Prostate gland (tissue), 2 donors: ENCODE data around the gene BCL7C. TPM values are rescaled to one million over a fixed set of nuclear protein-coding genes. Genes with fewer than 3 reads are reported as not detected.
"Not testable (repeated sequence)": the region's sequence is repeated elsewhere in the genome, so short reads cannot be mapped to it uniquely, and the experiment has no call there.

Experiments
- DNase-seq: peaks from one replicate; pipeline ENCODE4 v3.0.0-alpha.2; 2019; ENCODE audit warnings: low spot score
- H3K27ac ChIP-seq, 2 donors: fragments of 200-600 bp; sonication (generic); 2 replicates each; pipeline ENCODE4 v1.5.1; 2017 to 2019
- H3K27me3 ChIP-seq: fragments of 200-600 bp; sonication (generic); replicated peaks from 2 replicates; pipeline ENCODE4 v1.5.1; 2019; ENCODE audit not compliant: insufficient read depth
- H3K36me3 ChIP-seq, 2 donors: fragments of 200-600 bp; sonication (generic); 1 replicate in 1 of 2; 2 replicates in 1 of 2; pipeline versions ENCODE4 v1.5.1 to v1.8.1; 2017 to 2019
- H3K4me1 ChIP-seq: fragments of 200-600 bp; sonication (generic); replicated peaks from 2 replicates; pipeline ENCODE4 v1.5.1; 2019
- H3K4me3 ChIP-seq, 2 donors: fragments of 200-600 bp; sonication (generic); 2 replicates each; pipeline ENCODE4 v1.5.1; 2017 to 2019
- H3K9me3 ChIP-seq: fragments of 200-600 bp; sonication (generic); 2 replicates; pipeline ENCODE4 v1.5.1; 2017
- CTCF ChIP-seq, 4 experiments: fragments of 200-600 bp in 2 of 4; fragments of 450-650 bp in 2 of 4; sonication (generic) in 2 of 4; IDR thresholded peaks; 1 replicate in 3 of 4; 2 replicates in 1 of 4; pipeline ENCODE4 v1.5.1; 2016 to 2019; ENCODE audit warnings: antibody characterized with exemption in 4 of 4, mild to moderate bottlenecking in 2 of 4, moderate library complexity in 2 of 4
- POLR2A ChIP-seq: fragments of 450-650 bp; IDR thresholded peaks from one replicate; pipeline ENCODE4 v1.6.1; 2016; ENCODE audit warnings: antibody characterized with exemption, mild to moderate bottlenecking
- POLR2AphosphoS5 ChIP-seq: sonication (generic); formaldehyde crosslinking; IDR thresholded peaks from one replicate; pipeline ENCODE4 v1.6.1; 2017; ENCODE audit warnings: antibody characterized with exemption
- WGBS: methylation state at CpG from one replicate; pipeline ENCODE4 v1.1.5; 2018; 5-methylcytosine and 5-hydroxymethylcytosine counted together
- intact Hi-C: fragments of 100-400 bp; cut with DNase I; formaldehyde crosslinking; loops from one replicate; pipeline ENCODE4 v1.14.2; 2022
- total RNA-seq, 2 donors: library from RNA; depleted of rRNA; stranded (reverse); fragments of >200 nt; gene quantifications; one replicate each; pipeline ENCODE4 v1.1.0, GENCODE V29; 2016

The BCL7C gene
- total RNA-seq, 2 donors from 2014 or later = 54.2 to 54.8 TPM

- no peak for DNase-seq
- WGBS = 75% methylated on average over 6 of the region's 6 CpGs
- no peak overlapping the region for H3K27ac ChIP-seq
- H3K36me3 ChIP-seq = no peaks in the 10 kb centered on the region
- TF ChIP-seq CTCF (IDR thresholded peaks at IDR 0.05) = no peak
- TF ChIP-seq POLR2AphosphoS5 = no peak
- no peak for TF ChIP-seq POLR2A
- H3K4me3 ChIP-seq = no peak overlapping the region
- intact Hi-C loops = no loop called here
- no peaks in the 10 kb centered on the region for H3K9me3 ChIP-seq
- no peaks in the 10 kb centered on the region for H3K4me1 ChIP-seq
- no peaks in the 10 kb centered on the region for H3K27me3 ChIP-seq
These were observed 27.8 kb downstream of the BCL7C start for GRCh38 chr16:30866031-30866430.

- H3K27me3 ChIP-seq, H3K4me1 ChIP-seq, H3K4me3 ChIP-seq, DNase-seq, H3K9me3 ChIP-seq, H3K36me3 ChIP-seq, intact Hi-C loops, H3K27ac ChIP-seq: not testable (repeated sequence)
- WGBS = 95% methylated on average over 3 of the region's 3 CpGs
These were observed 30.7 kb downstream of the BCL7C start for GRCh38 chr16:30863178-30863577.

- 87% methylated on average over 7 of the region's 7 CpGs for WGBS
- H3K9me3 ChIP-seq, H3K27ac ChIP-seq, DNase-seq, intact Hi-C loops, H3K27me3 ChIP-seq, H3K4me1 ChIP-seq, H3K36me3 ChIP-seq, H3K4me3 ChIP-seq: not testable (repeated sequence)
These were observed 33.1 kb downstream of the BCL7C start for GRCh38 chr16:30860729-30861128.

DNA sequence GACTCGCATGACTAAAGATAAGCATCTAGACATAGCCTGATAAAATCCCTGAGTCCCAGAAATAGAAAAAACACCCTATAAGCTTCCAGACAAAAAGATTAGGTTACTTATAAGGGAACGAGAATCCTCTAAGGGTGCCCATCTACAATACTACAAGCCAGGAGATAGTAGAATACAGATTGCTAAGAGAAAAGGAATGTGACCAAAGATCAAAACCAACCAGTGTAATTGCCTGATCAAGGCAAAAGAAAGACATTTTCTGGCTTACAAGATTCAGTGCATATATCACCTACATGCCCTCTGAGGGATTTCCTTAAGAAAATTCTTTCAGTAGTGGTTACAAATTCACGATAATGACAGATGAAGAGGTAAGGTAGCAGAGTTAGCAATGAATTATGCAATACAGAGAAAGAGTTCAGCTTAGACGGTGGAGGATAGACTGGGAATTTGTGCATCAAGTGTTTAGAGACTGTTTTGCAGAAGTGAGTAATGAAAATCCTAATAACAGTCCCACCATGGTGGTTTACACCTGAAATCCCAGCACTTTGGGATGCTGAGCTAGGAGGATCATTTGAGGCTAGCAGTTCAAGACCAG, 35.0 kb downstream of the BCL7C start:
- Histone ChIP-seq H3K4me1 (no peaks in the 10 kb centered on the region), H3K4me3 (no peak overlapping the region), H3K36me3 (no peaks in the 10 kb centered on the region), H3K27ac (no peak overlapping the region), H3K9me3 (no peaks in the 10 kb centered on the region), H3K27me3 (no peaks in the 10 kb centered on the region)
- intact Hi-C loops = no loop called here
- DNase-seq = no peak
- TF ChIP-seq CTCF (IDR thresholded peaks at IDR 0.05) = no peak
- no peak for TF ChIP-seq POLR2A
- TF ChIP-seq POLR2AphosphoS5 = no peak
- 61% methylated on average over 4 of the region's 4 CpGs for WGBS

DNA sequence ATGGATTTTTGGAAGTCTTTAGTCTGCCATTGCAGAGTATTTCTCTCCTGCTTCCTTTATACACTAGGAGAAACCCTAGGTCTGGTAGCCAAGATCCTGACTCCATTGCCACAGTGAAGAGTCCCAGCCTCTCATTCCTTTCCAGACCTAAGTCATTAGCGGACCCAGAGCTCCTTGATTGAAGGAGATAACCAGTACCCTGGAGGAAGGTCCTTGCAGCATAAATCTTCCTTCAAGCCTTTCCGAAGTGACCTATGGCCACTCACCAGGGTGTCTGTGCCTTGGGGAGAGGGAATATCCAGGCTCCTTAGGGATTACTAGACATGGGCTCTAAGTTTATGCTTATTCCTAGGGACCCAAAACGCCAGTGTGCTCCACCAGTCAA, 35.8 kb downstream of the BCL7C start:
- 83% methylated on average over 3 of the region's 3 CpGs for WGBS
- intact Hi-C loops = no loop called here
- Histone ChIP-seq H3K9me3 (no peaks in the 10 kb centered on the region), H3K36me3 (no peaks in the 10 kb centered on the region), H3K27ac (no peak overlapping the region), H3K4me1 (no peaks in the 10 kb centered on the region), H3K27me3 (no peaks in the 10 kb centered on the region), H3K4me3 (no peak overlapping the region)
- DNase-seq = no peak
- TF ChIP-seq POLR2A (no peak), POLR2AphosphoS5 (no peak), CTCF (IDR thresholded peaks at IDR 0.05) (no peak)

DNA sequence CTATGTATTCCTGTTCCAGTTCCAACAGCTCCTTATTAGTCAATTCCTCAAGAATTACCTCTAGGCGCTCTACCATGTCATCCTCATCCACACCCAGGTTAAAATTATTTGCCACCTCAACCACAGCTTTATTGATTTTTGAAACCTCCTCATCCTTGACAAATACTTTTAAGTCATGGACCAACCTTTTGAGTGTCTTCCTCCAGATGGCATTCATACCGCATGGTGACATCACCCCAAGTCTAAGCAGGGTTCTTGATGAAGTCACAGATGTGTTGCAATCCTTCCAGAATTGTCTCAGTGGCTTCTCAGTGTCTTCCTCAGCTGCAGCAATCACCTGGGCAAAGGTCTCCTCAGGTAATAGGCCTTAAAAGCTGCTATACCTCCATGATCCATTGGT, 40.1 kb downstream of the BCL7C start:
- no peak for DNase-seq
- 96% methylated on average over 2 of the region's 2 CpGs for WGBS

More for the DNA sequence above, 40.1 kb downstream of the BCL7C start:
- Histone ChIP-seq H3K27me3 (no peaks in the 10 kb centered on the region), H3K4me1 (no peaks in the 10 kb centered on the region), H3K9me3 (no peaks in the 10 kb centered on the region), H3K27ac (no peak overlapping the region), H3K36me3 (no peaks in the 10 kb centered on the region), H3K4me3 (no peak overlapping the region)
- TF ChIP-seq CTCF (IDR thresholded peaks at IDR 0.05) (no peak), POLR2A (no peak), POLR2AphosphoS5 (no peak)
- intact Hi-C loops = no loop called here
